ENCODE measurements around the gene MMP2.

The MMP2 gene

DNA sequence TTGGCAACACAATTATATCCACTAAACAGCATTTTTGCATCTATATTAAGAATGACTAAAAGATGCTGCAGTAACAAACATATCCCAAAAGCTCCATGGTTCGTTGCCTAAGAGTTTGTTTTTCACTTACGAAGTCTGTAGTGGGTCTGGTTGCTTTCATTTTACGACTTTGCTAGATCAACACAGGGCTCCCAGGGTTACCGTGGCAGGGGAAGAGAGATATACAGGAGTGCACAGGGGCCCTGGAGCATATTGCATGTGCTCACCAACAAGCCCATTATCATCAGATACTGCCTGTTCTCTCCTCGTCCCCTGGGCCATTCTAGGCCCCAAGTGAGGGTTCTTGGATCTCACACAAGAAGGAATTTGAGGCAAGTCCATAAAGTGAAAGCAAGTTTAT is 3.1 kb upstream of the MMP2 start:
- TF ChIP-seq, protein P1, sequence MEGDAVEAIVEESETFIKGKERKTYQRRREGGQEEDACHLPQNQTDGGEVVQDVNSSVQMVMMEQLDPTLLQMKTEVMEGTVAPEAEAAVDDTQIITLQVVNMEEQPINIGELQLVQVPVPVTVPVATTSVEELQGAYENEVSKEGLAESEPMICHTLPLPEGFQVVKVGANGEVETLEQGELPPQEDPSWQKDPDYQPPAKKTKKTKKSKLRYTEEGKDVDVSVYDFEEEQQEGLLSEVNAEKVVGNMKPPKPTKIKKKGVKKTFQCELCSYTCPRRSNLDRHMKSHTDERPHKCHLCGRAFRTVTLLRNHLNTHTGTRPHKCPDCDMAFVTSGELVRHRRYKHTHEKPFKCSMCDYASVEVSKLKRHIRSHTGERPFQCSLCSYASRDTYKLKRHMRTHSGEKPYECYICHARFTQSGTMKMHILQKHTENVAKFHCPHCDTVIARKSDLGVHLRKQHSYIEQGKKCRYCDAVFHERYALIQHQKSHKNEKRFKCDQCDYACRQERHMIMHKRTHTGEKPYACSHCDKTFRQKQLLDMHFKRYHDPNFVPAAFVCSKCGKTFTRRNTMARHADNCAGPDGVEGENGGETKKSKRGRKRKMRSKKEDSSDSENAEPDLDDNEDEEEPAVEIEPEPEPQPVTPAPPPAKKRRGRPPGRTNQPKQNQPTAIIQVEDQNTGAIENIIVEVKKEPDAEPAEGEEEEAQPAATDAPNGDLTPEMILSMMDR (conservative IDR thresholded peaks at IDR 0.05; ENCODE audit: low read length): no peak
- peak overlapping the region; percentile 35 for H3K4me3 ChIP-seq (ENCODE audit: low read length)
- DNase-seq (ENCODE audit: low read depth): peak; percentile 55

DNA sequence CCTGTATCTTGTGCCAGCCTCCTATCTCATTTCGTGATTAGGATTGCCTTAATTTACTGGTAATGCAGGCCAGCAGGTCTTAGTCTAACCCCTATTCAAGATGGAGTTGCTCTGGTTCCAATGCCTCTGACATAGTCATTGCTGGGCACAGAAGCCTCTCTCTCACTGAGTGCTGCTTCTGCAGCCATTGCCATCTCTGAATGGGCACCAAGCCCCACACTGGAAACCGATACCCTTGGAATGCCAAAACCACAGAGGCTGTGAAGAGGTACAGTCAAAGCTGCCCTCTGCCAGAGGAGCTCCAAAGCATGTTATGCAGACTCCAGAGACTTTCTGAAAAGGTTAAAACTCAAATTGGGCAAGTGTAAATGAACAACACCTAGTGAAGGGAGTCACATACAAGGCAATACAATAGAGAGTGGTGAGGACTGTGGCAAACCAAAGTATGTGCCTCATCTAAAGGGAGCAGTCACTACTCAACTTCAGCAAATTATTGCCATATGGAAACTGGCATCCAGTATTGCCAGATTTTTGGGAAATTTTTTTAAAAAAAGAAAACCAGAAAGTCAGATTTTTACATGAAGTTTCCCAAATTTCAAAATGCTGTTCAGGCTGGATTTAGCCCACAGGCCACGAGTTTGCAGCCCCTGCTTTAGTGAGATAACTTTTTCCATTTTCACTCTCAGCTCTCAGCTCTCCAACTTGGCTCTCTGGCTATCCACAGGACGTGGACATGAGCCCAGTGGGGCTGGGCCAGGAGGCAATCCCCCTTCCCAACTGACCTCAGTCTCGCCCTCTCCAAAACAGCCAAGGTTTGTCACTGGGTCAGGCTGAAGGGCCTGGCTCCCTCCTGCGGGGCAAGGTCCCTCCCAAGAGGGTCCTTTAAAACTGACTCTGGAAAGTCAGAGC is 2.1 kb upstream of the MMP2 start:
- TF ChIP-seq, protein P1 (conservative IDR thresholded peaks at IDR 0.05; ENCODE audit: low read length): no peak

DNA sequence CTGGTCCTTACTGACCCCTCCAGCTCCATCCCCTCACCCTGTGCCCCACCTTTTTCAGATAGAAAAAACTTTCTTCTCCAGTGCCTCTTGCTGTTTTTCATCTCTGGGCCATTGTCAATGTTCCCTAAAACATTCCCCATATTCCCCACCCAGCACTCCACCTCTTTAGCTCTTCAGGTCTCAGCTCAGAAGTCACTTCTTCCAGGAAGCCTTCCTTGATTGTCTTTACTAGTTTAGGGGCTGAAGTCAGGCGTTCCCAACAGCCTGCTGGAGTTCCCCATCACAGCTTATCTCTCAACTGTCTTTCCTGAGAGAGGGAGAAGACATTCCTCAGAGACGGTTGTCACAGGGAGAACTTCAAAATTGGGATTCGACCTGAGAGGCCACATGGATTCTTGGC is 1.3 kb upstream of the MMP2 start:
- no peak for DNase-seq (ENCODE audit: low read depth)
- H3K4me3 ChIP-seq (ENCODE audit: low read length): no peak overlapping the region
- TF ChIP-seq, protein P1 (conservative IDR thresholded peaks at IDR 0.05; ENCODE audit: low read length): no peak

More for the DNA sequence above, 2.1 kb upstream of the MMP2 start:
- no peak overlapping the region for H3K4me3 ChIP-seq (ENCODE audit: low read length)
- peak; percentile 69 for DNase-seq (ENCODE audit: low read depth)

DNA sequence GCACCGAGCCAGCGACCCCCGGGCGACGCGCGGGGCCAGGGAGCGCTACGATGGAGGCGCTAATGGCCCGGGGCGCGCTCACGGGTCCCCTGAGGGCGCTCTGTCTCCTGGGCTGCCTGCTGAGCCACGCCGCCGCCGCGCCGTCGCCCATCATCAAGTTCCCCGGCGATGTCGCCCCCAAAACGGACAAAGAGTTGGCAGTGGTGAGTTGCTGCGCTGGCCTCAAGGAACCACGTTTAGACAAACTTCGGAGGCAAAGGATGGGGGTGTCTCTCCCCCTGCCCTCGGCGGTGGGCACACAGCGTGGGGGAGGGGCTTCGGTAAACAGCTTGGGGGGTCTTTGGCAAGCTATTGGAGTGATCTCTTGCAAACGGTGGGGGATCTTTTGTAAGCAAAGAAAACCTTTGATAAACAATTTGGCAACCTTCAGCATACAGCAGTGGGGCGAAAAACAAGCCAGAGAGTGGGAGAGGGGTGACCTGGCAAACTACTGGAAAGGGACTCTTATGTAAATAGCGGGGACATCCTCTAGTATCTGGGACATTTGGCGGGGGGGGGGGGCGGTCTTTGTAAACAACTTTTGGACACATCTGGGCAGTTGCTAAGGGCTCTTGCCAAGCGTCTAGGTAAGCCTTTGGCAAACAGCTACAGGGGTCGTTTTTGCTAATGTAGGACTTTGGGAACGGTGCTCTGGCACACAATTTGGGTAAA is 587 bp downstream of the MMP2 start:
- peak overlapping the region; percentile 99 for H3K4me3 ChIP-seq (ENCODE audit: low read length)
- DNase-seq (ENCODE audit: low read depth): no peak
- TF ChIP-seq, protein P1 (conservative IDR thresholded peaks at IDR 0.05; ENCODE audit: low read length): no peak

DNA sequence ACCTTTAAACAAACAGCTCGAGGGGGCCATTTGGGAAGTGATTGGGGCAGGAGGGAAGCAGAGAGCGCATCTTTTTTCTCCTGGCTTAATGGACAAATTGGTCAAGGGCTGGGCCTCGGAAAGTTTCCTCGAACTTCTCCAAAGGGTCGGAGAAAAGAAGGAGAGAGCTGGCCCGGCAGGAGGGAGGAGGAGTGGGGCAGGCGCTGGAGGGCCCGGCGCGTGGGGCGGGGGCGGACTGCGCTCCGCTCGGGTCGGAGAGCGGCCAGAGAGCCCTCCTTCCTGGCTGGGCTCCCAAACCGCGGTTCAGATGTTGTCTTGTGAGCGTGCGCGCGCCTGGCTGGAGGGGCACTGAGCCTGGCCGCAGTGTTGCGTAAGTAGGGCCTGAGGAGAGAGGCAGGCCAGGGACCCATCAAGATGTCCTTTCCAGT is 1.2 kb downstream of the MMP2 start:
- peak; percentile 96 for DNase-seq (ENCODE audit: low read depth)
- peak overlapping the region; percentile 99 for H3K4me3 ChIP-seq (ENCODE audit: low read length)
- TF ChIP-seq, protein P1 (conservative IDR thresholded peaks at IDR 0.05; ENCODE audit: low read length): no peak

DNA sequence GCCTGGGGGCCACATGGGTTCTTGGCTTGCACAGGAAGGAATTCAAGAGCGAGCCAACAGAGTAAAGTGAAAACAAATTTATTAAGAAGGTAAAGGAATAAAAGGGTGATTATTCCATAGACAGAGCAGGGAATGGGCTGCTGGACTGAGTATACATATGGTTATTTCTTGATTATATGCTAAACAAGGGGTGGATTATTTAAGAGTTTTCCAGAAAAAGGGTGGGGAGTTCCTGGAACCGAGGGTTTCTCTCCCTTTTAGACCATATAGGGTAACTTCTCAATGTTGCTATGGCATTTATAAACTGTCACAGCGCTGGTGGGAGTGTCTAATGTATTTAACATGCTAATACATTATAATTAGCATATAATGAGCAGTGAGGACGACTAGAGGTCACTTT is 2.0 kb downstream of the MMP2 start:
- DNase-seq (ENCODE audit: low read depth): no peak
- H3K4me3 ChIP-seq (ENCODE audit: low read length): peak overlapping the region; percentile 99
- TF ChIP-seq, protein P1 (conservative IDR thresholded peaks at IDR 0.05; ENCODE audit: low read length): no peak
